MCF 10A (cell line): ENCODE measurements around the gene NBEAL1. TPM values are rescaled to one million over a fixed set of nuclear protein-coding genes. Genes with fewer than 3 reads are reported as not detected.
"Not testable (repeated sequence)": the region's sequence is repeated elsewhere in the genome, so short reads cannot be mapped to it uniquely, and the experiment has no call there.

Experiments used
- BruUV-seq: library from RNA; stranded (reverse); fragments of 400-500 nt; replicated peaks from 2 replicates; lab custom pipeline; 2021; lab: Mats Ljungman, UMichigan
- CTCF ChIA-PET: fragments of 300-600 bp; sonication (Branson Sonifier 250); formaldehyde crosslinking; extraction: SDS; loops from one replicate; lab custom pipeline; 2021; ENCODE audit warnings: antibody characterized with exemption, inconsistent platforms; lab: Yijun Ruan, JAX
- POLR2A ChIA-PET: fragments of 300-600, 350-650 bp; sonication (Branson Sonifier 250); formaldehyde crosslinking; extraction: SDS; loops from one replicate; lab custom pipeline; 2020; ENCODE audit warnings: antibody characterized with exemption, inconsistent platforms; lab: Yijun Ruan, JAX
- DNase-seq: peaks from one replicate; pipeline ENCODE4 v3.0.0-alpha.2; 2018; ENCODE audit not compliant: unreplicated experiment
- H3K27ac Mint-ChIP-seq: one replicate; pipeline ENCODE4 v1.8.0; 2022; ENCODE audit warnings: mild to moderate bottlenecking, low read depth, mixed read lengths; ENCODE audit not compliant: unreplicated experiment
- H3K27me3 Mint-ChIP-seq: one replicate; pipeline ENCODE4 v1.8.0; 2022; ENCODE audit warnings: mixed read lengths; ENCODE audit not compliant: insufficient read depth, unreplicated experiment
- H3K36me3 Mint-ChIP-seq: one replicate; pipeline ENCODE4 v1.8.0; 2022; ENCODE audit warnings: mild to moderate bottlenecking, moderate library complexity, mixed read lengths; ENCODE audit not compliant: insufficient read depth, unreplicated experiment
- H3K4me1 Mint-ChIP-seq: one replicate; pipeline ENCODE4 v1.8.0; 2022; ENCODE audit warnings: mixed read lengths; ENCODE audit not compliant: insufficient read depth, unreplicated experiment
- H3K4me3 Mint-ChIP-seq: one replicate; pipeline ENCODE4 v1.8.0; 2022; ENCODE audit warnings: mild to moderate bottlenecking, moderate library complexity, mixed read lengths; ENCODE audit not compliant: unreplicated experiment
- H3K9me3 Mint-ChIP-seq: one replicate; pipeline ENCODE4 v1.8.0; 2022; ENCODE audit warnings: mixed read lengths; ENCODE audit not compliant: unreplicated experiment
- CTCF ChIP-seq: fragments of 200-600 bp; IDR thresholded peaks from one replicate; pipeline ENCODE4 v1.8.0; 2022; ENCODE audit warnings: antibody characterized with exemption, mild to moderate bottlenecking; ENCODE audit not compliant: unreplicated experiment
- intact Hi-C: fragments of 100-400 bp; cut with micrococcal nuclease; formaldehyde crosslinking; loops from 2 replicates; pipeline ENCODE4 v1.14.1; 2022
- total RNA-seq: library from RNA; stranded (reverse); gene quantifications from 2 replicates; pipeline ENCODE4 v1.2.3, GENCODE V29; 2022

The NBEAL1 gene
- total RNA-seq, 1 experiment from 2014 or later = 18.8 TPM

- intact Hi-C loops = no loop called here
These were observed 45.0 kb downstream of the NBEAL1 start for GRCh38 chr2:203059567-203060240.

GRCh38 chr2:203061346-203061745, 46.7 kb downstream of the NBEAL1 start:
- Mint-ChIP-seq H3K9me3 (no peaks in the 10 kb centered on the region), H3K27me3 (no peaks in the 10 kb centered on the region), H3K4me1 (no peaks in the 10 kb centered on the region), H3K36me3 (peaks cover 66% of the 10 kb centered on the region), H3K27ac (no peak overlapping the region), H3K4me3 (no peak overlapping the region)
- ChIA-PET POLR2A (no interaction called here), CTCF (no interaction called here)
- intact Hi-C loops = no loop called here
- TF ChIP-seq CTCF = no peak
- DNase-seq = no peak
- BruUV-seq = no TSS peak

More at GRCh38 chr2:203059567-203060240, 45.0 kb downstream of the NBEAL1 start:
- no peak overlapping the region for H3K27ac Mint-ChIP-seq
- H3K36me3 Mint-ChIP-seq = peaks cover 66% of the 10 kb centered on the region
- BruUV-seq = no TSS peak
- no peaks in the 10 kb centered on the region for H3K27me3 Mint-ChIP-seq
- CTCF ChIA-PET = interaction anchor here (0.6 kb wide), 1 partner anchor 58 kb away, joined by 3 read pairs; no protein-coding TSS in a partner anchor
- no peaks in the 10 kb centered on the region for H3K9me3 Mint-ChIP-seq
- no peak for TF ChIP-seq CTCF
- no peaks in the 10 kb centered on the region for H3K4me1 Mint-ChIP-seq
- no peak for DNase-seq
- no peak overlapping the region for H3K4me3 Mint-ChIP-seq
- POLR2A ChIA-PET = interaction anchor here (1.0 kb wide), 1 partner anchor 17 kb away, joined by 3 read pairs; no protein-coding TSS in a partner anchor

GRCh38 chr2:203062126-203062525, 47.5 kb downstream of the NBEAL1 start:
- POLR2A ChIA-PET = no interaction called here
- no peak for DNase-seq
- CTCF ChIA-PET = no interaction called here
- Mint-ChIP-seq H3K27me3 (no peaks in the 10 kb centered on the region), H3K4me1 (no peaks in the 10 kb centered on the region), H3K27ac (no peak overlapping the region), H3K9me3 (no peaks in the 10 kb centered on the region), H3K36me3 (peaks cover 58% of the 10 kb centered on the region), H3K4me3 (no peak overlapping the region)
- BruUV-seq = no TSS peak
- intact Hi-C loops = no loop called here
- TF ChIP-seq CTCF = no peak

GRCh38 chr2:203066519-203067091, 51.9 kb downstream of the NBEAL1 start:
- POLR2A ChIA-PET, CTCF ChIA-PET, H3K27ac Mint-ChIP-seq, BruUV-seq, DNase-seq, H3K27me3 Mint-ChIP-seq, H3K4me1 Mint-ChIP-seq, H3K4me3 Mint-ChIP-seq, H3K9me3 Mint-ChIP-seq, intact Hi-C loops: not testable (repeated sequence)
- H3K36me3 Mint-ChIP-seq = peaks cover 44% of the 10 kb centered on the region
